Endothelial cell of umbilical vein (primary cell): ENCODE measurements around the gene DOCK7. TPM values are rescaled to one million over a fixed set of nuclear protein-coding genes. Genes with fewer than 3 reads are reported as not detected.
"Not testable (repeated sequence)": the region's sequence is repeated elsewhere in the genome, so short reads cannot be mapped to it uniquely, and the experiment has no call there.

Experiments used
- BruUV-seq: library from RNA; stranded (reverse); fragments of 400-500 nt; replicated peaks from 2 replicates; lab custom pipeline; 2021; lab: Mats Ljungman, UMichigan
- CTCF ChIA-PET: fragments of 300-600, 350-600 bp; sonication (Branson Sonifier 250); formaldehyde crosslinking; loops from one replicate; lab custom pipeline; 2021; ENCODE audit warnings: antibody characterized with exemption, inconsistent platforms; lab: Charles Lee
- POLR2A ChIA-PET: fragments of 300-600, 350-600 bp; sonication (Branson Sonifier 250); formaldehyde crosslinking; loops from one replicate; lab custom pipeline; 2021; ENCODE audit warnings: antibody characterized with exemption, inconsistent platforms; lab: Charles Lee
- DNase-seq: peaks from one replicate; pipeline ENCODE4 v3.0.0-alpha.2; 2011; ENCODE audit warnings: low read depth, low spot score
- FAIRE-seq: peaks from 2 replicates; lab custom pipeline; 2011; peaks lifted over from hg19 to GRCh38; lab: Jason Lieb, UNC
- H2AFZ ChIP-seq: 2 replicates; pipeline ENCODE4 v1.6.0; 2012; ENCODE audit warnings: low read depth, low read length, control low read depth, inconsistent platforms
- H3K27ac ChIP-seq: 2 replicates; pipeline ENCODE4 v1.5.1; 2011; ENCODE audit warnings: low read depth, mild to moderate bottlenecking, control low read depth, low read length, moderate library complexity; ENCODE audit not compliant: insufficient read depth
- H3K27me3 ChIP-seq, 2 experiments: 2 replicates each; pipeline versions ENCODE4 v1.6.0 to v1.6.1; 2011; ENCODE audit warnings: low read length in 2 of 2, mixed read lengths in 1 of 2; ENCODE audit not compliant: control insufficient read depth in 2 of 2, insufficient read depth in 2 of 2
- H3K36me3 ChIP-seq, 2 experiments: 2 replicates in 1 of 2; 3 replicates in 1 of 2; pipeline ENCODE4 v1.5.1; 2011; ENCODE audit warnings: low read length in 2 of 2, mild to moderate bottlenecking in 1 of 2, moderate library complexity in 1 of 2; ENCODE audit not compliant: control insufficient read depth in 2 of 2, insufficient read depth in 2 of 2; ENCODE audit errors: extremely low read depth in 1 of 2
- H3K4me1 ChIP-seq: 3 replicates; pipeline ENCODE4 v1.5.1; 2011; ENCODE audit warnings: mild to moderate bottlenecking, low read length; ENCODE audit not compliant: control insufficient read depth, insufficient read depth; ENCODE audit errors: extremely low read depth
- H3K4me2 ChIP-seq: 2 replicates; pipeline ENCODE4 v1.6.1; 2011; ENCODE audit warnings: low read length, control low read depth, mixed read lengths; ENCODE audit not compliant: insufficient read depth
- H3K4me3 ChIP-seq, 3 experiments: fragments of 200-600 bp in 1 of 3; sonication (generic), shearing (Covaris generic) in 1 of 3; replicated peaks in 1 of 3; 2 replicates each; pipeline ENCODE4 v1.5.1; 2011 to 2016; ENCODE audit warnings: control low read depth in 3 of 3, low read length in 3 of 3, mild to moderate bottlenecking in 2 of 3, inconsistent platforms in 1 of 3, low read depth in 1 of 3, moderate library complexity in 1 of 3; ENCODE audit not compliant: insufficient read depth in 1 of 3
- H3K79me2 ChIP-seq: 2 replicates; pipeline ENCODE4 v1.6.0; 2012; ENCODE audit warnings: low read length, inconsistent platforms; ENCODE audit not compliant: control insufficient read depth, insufficient read depth
- H3K9ac ChIP-seq: replicated peaks from 2 replicates; pipeline ENCODE3; 2011; ENCODE audit warnings: low read length, control low read depth; ENCODE audit not compliant: insufficient read depth; ENCODE audit errors: extremely low read depth
- H3K9me1 ChIP-seq: replicated peaks from 3 replicates; pipeline ENCODE4 v1.6.0; 2011; ENCODE audit warnings: mild to moderate bottlenecking, low read length; ENCODE audit not compliant: control insufficient read depth, insufficient read depth; ENCODE audit errors: extremely low read depth
- H3K9me3 ChIP-seq: replicated peaks from 2 replicates; pipeline ENCODE4 v1.5.1; 2012; ENCODE audit warnings: low read length, inconsistent platforms; ENCODE audit not compliant: control insufficient read depth, insufficient read depth
- H4K20me1 ChIP-seq: replicated peaks from 2 replicates; pipeline ENCODE3; 2011; ENCODE audit warnings: mild to moderate bottlenecking, low read length; ENCODE audit not compliant: control insufficient read depth, insufficient read depth; ENCODE audit errors: extremely low read depth
- CTCF ChIP-seq, 2 donors: IDR thresholded peaks; 1 replicate in 1 of 2; 2 replicates in 1 of 2; pipeline ENCODE4 v1.5.1; 2011; ENCODE audit warnings: low read length in 2 of 2, mild to moderate bottlenecking in 2 of 2, moderate library complexity in 2 of 2, control low read depth in 1 of 2, inconsistent platforms in 1 of 2, low read depth in 1 of 2; ENCODE audit not compliant: insufficient read depth in 1 of 2; ENCODE audit errors: extremely low read depth in 1 of 2
- GATA2 ChIP-seq: IDR thresholded peaks from 2 replicates; pipeline ENCODE4 v1.7.0; 2011; ENCODE audit warnings: low read depth, mild to moderate bottlenecking, moderate library complexity, mixed read lengths, low read length; ENCODE audit not compliant: insufficient read length, insufficient read depth
- dilution Hi-C: fragments of 300-500 bp; cut with MboI; formaldehyde crosslinking; loops from one replicate; pipeline ENCODE4 v1.15.0; 2019; ENCODE audit warnings: low sequenced_read_pairs; ENCODE audit not compliant: extremely low pct_ligation_motif_present
- intact Hi-C: fragments of 100-400 bp; cut with micrococcal nuclease; formaldehyde crosslinking; loops from one replicate; pipeline ENCODE4 v1.10.0; 2022
- polyA plus RNA-seq, 4 experiments: library from polyadenylated mRNA; depleted of rRNA in 3 of 4; stranded (reverse) in 3 of 4; unstranded in 1 of 4; fragments of >200 nt; gene quantifications; 2 replicates each; pipeline versions ENCODE4 v1.2.1 to v1.2.3, GENCODE V29; 2011 to 2012; ENCODE audit warnings: missing spikeins in 1 of 4
- total RNA-seq: library from RNA; stranded (reverse); gene quantifications from 2 replicates; pipeline ENCODE4 v1.2.3, GENCODE V29; 2021

Gene DOCK7
- total and polyA plus RNA-seq, 2 donors (not counting 3 experiments of a cell fraction or from before 2014, with no cell fraction given), result 9.4 to 31.9 TPM

GRCh38 chr1:62720946-62721554, 32.9 kb upstream of the DOCK7 start:
- CTCF ChIA-PET, result no interaction called here
- no peaks in the 10 kb centered on the region for H3K9me1 ChIP-seq
- TF ChIP-seq GATA2 (peak; percentile 61), CTCF (IDR thresholded peaks at IDR 0.05; ENCODE audit: extremely low read depth in 1 of 2, insufficient read depth in 1 of 2, low read depth in 1 of 2, low read length in 2 of 2) (no peak)
- POLR2A ChIA-PET, result no interaction called here
- H3K27ac ChIP-seq, result no peak overlapping the region
- dilution Hi-C loops, result no loop called here
- H3K9ac ChIP-seq, result no peak overlapping the region
- DNase-seq, result peak; percentile 65
- no peak overlapping the region for H3K4me2 ChIP-seq
- H3K4me3 ChIP-seq, result no peak overlapping the region
- H4K20me1 ChIP-seq, result no peaks in the 10 kb centered on the region
- intact Hi-C loops, result loop anchor here (1.0 kb wide), 1 partner anchor 33 kb away; the partner anchor contains the start of gene DOCK7
- BruUV-seq, result no TSS peak
- H3K27me3 ChIP-seq, result peaks cover 12 to 17% of the 10 kb centered on the region in 2 experiments
- H3K4me1 ChIP-seq, result peaks cover 7% of the 10 kb centered on the region
- H2AFZ ChIP-seq, result no peak overlapping the region
- H3K36me3 ChIP-seq, result no peaks in the 10 kb centered on the region
- no peaks in the 10 kb centered on the region for H3K9me3 ChIP-seq
- H3K79me2 ChIP-seq, result no peaks in the 10 kb centered on the region
- peak; percentile 98 for FAIRE-seq

- CTCF ChIA-PET, result interaction anchor here (0.6 kb wide), 1 partner anchor 304 kb away, joined by 3 read pairs; no protein-coding TSS in a partner anchor
- H3K4me1 ChIP-seq, dilution Hi-C loops, H3K36me3 ChIP-seq, H4K20me1 ChIP-seq, intact Hi-C loops, H3K4me3 ChIP-seq, FAIRE-seq, H3K27ac ChIP-seq, H3K4me2 ChIP-seq, H2AFZ ChIP-seq, H3K9me1 ChIP-seq, H3K79me2 ChIP-seq, H3K9ac ChIP-seq, DNase-seq, POLR2A ChIA-PET, BruUV-seq, H3K9me3 ChIP-seq, H3K27me3 ChIP-seq: not testable (repeated sequence)
Observed at GRCh38 chr1:62718400-62718799, 30.2 kb upstream of the DOCK7 start.
